HG03039 (cell line): ENCODE measurements around the gene TCAP.

Source experiments
- ATAC-seq: cut with Tn5 transposase; IDR thresholded peaks from one replicate; pipeline ENCODE4 v1.9.1; 2021; ENCODE audit warnings: mild to moderate bottlenecking, moderate library complexity; ENCODE audit not compliant: unreplicated experiment

TCAP gene

DNA sequence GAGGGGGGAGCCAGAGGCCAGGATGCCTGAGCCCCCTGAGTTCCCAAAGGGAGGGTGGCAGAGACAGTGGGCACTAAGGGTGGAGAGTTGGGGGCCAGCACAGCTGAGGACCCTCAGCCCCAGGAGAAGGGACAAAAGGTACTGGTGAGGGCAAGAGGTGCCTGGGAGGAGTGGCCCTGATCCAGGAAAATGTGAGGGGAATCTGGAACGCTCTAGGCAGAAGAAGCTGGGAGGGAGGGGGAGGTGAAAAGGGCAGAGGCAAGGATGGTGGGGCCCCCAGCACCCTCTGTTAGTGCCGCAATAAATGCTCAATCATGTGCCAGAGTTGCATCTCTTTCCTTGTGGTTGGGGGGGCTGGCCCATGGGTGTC, 1.1 kb downstream of the TCAP start:
- ATAC-seq: no peak

DNA sequence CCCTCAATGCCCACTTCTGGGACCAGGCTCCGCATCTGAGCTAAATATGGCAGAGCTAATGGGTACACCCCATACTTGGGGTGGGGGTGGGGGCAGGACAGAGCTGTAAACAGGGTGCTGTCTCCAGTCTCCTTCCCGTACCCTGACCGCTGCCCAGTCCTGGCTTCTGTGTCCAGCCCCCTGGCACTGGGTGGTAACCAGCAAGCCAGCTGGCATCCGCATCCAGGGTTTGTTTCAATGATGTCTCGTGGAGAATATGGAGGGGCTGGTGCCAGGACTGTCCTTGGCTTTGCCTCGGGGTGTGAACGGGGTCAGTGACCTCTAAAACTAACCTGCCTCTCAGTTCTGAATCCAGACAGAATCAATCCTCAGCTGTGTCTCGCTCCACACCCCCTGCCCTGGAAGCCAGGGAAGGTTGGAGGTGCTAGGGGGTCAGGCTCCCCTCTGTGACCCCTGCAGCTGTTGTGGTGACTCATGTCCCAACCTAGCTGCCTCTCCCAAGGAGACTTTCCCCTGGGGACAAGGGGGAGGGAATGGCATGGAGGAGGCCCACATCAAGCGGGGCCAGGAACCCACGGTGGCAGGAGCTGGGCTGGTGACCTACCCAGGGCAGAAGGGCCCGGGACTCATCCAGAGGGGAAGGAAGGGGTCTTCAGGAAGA, 1.6 kb downstream of the TCAP start:
- ATAC-seq: no peak

DNA sequence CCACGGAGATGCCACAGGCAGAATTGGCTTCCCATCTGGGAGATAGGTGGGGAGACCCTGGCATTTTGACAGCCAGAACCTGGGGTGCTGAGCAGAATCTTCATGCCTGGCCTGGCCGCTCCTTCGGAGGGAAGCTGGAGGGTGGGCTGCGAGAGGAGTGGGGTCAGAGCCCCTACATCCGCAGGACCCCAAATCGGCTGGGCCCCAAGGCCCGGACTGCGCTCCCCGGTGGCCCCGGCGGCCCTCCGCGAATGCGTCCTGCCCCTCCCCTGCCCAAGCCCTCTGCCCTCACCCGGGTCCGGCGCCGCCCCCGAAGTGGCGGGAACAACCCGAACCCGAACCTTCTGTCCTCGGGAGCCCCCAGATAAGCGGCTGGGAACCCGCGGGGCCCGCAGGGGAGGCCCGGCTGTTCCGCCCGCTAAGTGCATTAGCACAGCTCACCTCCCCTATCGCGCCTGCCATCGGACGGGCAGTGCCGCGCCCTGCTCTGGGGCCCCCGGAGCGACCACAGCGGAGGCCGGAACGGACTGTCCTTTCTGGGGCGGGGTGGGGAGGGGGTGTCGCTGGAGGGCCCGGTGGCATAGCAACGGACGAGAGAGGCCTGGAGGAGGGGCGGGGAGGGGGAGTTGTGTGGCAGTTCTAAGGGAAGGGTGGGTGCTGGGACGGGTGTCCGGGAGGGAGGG, 2.3 kb downstream of the TCAP start:
- no peak for ATAC-seq

DNA sequence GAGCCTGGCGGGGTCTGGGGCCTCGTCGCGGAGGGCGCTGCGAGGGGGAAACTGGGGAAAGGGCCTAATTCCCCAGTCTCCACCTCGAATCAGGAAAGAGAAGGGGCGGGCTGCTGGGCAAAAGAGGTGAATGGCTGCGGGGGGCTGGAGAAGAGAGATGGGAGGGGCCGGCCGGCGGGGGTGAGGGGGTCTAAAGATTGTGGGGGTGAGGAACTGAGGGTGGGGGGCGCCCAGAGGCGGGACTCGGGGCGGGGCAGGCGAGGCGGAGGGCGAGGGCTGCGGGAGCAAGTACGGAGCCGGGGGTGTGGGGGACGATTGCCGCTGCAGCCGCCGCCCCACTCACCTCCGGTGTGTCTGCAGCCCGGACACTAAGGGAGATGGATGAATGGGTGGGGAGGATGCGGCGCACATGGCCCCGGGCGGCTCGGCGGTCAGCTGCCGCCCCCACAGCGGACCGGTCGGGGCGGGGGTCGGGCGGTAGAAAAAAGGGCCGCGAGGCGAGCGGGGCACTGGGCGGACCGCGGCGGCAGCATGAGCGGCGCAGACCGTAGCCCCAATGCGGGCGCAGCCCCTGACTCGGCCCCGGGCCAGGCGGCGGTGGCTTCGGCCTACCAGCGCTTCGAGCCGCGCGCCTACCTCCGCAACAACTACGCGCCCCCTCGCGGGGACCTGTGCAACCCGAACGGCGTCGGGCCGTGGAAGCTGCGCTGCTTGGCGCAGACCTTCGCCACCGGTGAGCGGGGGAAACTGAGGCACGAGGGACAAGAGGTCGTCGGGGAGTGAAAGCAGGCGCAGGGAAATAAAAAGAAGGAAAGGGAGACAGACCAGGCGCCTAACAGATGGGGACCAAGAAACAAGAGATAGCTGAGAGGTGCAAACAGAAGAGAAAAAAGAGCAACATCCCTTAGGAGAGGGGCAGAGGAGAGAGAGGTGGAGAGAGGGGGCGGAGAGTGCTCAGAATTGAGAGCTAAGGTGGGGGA, 3.1 kb downstream of the TCAP start, which contains the start of gene PNMT:
Gene PNMT (plus strand): TSS at position 509 of the 980 bp plus-strand sequence. CDS start 23 bp downstream, at position 532.
- no peak for ATAC-seq

DNA sequence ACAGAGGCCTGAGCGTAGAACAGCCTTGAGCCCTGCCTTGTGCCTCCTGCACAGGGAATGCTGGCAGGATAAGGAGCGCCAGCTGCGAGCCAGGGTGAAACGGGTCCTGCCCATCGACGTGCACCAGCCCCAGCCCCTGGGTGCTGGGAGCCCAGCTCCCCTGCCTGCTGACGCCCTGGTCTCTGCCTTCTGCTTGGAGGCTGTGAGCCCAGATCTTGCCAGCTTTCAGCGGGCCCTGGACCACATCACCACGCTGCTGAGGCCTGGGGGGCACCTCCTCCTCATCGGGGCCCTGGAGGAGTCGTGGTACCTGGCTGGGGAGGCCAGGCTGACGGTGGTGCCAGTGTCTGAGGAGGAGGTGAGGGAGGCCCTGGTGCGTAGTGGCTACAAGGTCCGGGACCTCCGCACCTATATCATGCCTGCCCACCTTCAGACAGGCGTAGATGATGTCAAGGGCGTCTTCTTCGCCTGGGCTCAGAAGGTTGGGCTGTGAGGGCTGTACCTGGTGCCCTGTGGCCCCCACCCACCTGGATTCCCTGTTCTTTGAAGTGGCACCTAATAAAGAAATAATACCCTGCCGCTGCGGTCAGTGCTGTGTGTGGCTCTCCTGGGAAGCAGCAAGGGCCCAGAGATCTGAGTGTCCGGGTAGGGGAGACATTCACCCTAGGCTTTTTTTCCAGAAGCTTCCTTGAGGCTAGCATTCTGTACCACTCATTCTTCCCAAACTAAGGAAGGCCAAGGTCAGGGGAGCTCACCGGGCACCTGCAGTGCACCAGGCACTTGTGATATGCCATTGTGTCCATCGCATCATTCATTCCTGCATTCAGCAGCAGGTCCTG, 5.0 kb downstream of the TCAP start:
- ATAC-seq: no peak

DNA sequence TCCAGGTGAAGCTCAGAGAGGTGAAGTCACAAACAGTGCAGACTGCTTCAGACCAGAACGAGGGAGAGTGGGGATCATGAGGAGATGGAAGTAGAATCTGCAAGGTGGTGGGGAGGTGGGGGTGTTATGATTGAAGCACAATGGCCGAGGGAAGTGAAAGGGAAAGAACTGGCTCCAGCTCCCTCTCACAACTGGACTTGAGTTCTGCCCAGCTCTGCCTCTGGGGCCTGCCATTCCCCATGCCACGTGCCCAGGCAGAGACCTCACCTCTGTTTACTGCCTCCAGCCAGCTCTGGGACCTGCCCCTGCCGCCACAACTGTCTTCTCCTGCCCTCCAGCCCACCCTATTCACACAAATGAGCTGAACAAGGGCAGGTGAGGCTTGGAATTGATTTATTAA, 5.6 kb downstream of the TCAP start:
- no peak for ATAC-seq

DNA sequence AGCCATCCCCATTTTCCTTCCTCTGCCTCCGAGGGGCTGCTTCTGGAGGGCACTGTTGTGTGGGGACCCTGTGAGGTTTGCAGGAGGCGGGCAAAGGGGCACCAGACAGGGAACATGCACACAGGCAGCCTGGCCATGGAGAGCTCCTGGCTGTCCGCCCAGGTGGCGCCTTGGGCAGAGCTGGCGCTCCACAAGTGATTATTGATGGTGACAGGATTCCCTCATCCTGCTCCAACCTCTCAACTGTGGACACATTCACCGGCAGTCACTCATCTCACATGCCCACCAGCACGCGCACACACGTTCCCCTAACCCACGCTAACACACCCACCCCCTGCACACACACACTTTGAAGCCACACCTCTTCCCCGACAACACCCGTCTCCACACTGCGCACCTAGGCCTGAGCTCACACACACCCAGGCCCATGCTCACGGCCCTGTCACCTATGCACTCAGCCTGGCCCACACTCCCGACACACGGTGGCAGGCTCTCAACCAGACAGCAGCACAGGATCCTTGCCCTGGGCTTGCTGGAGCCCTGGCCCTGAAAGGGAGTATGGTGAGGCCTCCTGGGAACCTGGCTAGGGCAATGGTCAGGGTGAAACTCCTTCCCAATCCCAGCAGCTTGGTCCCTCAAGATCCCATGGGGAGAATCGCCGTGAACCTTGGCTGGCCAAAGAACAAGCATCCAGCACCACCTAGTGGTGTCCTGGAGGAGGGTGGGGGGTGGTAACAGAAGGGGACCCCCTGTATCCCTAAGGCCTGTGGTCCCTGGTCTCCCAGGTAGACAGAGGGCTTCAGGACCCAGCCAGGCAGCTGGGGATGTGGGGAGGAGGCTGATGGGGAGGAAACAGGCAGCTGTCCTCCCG, 6.7 kb downstream of the TCAP start:
- ATAC-seq: no peak

DNA sequence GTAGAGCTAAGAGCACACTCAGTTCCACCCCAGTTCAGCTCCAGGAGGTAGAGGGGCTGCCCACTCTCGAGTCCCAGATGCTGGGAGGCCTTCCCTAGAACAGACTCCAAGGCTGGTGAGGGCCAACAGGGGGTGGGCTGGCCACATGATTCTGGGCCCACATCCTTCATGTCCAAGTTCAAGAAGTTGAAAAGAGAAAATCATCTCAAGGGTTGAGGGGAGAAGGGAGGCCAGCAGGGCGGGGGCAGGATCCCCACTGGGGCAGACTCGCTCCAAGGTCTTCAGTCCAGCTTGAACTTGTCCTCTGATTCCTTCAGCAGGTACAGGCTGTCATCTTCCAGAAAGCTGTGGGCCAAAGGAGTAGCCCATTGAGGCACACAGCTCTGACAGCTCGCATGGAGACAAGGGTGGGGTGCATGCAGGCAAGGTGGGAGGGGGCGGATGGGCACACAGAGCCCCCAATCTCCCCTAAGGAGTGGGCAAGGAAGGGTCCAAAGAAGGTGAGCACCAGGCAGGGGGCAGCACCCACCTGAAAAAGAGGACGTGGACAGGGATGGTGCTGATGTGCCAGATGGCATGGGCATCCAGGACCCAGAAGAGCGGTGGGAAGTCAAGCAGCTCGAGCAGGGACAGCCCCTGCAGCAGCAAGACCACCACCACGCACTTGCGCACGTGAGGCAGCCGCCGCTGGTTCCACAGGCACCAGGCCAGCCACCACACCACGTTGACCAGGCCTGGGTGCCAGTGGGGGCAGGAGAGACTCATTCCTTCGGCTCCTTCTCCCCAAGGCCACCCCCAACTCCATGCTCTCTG, 7.6 kb downstream of the TCAP start:
- no peak for ATAC-seq

DNA sequence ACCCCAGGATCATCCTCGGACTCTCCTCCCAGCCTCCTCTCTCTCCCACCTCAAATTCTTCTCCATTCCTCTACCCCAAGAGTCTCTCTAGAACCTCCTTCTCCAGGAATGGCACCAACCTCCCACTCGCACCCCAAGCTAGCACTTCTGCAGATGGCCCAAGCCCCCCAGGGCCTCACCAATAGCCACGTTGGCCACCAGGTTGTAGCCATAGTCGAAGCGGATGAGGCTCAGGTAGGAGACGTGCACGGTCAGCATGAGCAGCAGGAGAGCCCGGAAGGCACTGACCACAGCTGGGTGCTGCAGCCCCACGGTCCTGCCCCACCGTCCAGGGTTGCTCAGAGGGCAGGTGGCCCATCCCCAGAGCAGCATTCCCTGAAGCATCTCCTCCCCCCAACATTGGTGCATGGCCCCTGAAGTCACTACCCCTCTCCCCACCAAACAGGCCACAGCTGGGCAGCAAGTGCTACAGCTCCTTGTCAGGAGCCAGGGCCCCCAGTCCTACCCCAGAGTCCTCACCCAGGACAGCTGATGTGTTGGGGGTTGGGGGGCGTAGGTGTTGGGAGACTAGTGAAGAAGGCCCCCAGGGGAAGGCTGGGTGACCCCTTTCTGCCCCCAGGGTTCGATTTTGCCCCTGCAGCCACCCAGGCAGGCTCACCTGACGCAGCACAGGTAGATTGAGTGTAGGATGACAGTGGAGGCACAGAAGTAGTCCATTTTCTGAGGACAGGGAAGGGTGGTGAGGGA, 8.4 kb downstream of the TCAP start:
- ATAC-seq: no peak

DNA sequence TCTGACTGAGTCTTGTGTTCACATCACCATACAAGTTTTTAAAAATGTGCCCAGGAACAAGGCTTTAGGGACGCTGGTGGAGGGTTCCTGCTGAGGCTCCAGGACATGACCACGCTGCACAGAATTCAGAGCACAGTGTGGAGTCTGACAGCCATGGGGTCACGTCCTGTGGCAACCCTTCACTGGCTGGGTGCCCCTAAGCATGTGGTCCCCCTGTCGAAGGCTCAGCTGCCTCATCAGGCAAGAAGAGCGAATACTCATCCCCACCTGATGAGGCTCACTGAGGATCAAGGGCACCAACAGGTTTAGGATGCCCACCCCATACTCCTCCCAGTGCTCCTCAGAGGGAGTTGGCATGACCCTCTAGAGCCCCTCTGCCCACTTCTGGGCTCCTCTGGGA, 9.0 kb downstream of the TCAP start:
- no peak for ATAC-seq

DNA sequence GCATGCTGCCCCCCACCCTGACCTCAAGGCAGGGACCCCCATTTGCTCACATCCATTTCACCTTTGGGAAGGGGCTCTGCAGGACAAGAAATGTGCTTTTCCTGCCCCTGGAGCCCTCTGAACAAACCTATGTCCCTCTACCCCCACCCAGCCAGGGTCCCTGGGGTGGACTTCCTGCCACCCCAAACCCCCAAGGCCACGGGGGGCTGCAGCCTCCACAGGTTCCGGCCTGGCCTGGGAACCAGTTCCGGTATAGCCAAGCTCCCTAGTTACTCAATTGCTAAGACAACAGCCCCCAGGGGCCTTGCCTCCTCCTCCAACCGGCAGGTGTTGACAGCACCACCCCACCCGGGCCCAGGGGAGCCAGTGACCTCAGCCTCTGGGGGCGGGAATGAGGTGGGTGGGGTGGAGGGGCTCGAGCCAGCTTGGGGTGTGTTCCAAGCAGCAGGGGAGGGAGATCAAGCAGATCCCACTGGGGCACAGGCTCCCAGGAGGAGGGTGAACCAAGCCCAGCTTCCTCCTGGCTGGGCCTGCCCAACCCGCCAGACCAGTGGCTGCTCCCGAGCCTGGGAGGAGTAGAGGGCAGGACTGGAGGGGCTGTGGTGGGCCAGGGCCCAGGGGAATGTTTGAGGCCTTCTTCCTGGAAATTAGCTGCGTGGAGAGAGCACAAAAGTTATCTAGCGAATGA, 9.7 kb downstream of the TCAP start:
- no peak for ATAC-seq

DNA sequence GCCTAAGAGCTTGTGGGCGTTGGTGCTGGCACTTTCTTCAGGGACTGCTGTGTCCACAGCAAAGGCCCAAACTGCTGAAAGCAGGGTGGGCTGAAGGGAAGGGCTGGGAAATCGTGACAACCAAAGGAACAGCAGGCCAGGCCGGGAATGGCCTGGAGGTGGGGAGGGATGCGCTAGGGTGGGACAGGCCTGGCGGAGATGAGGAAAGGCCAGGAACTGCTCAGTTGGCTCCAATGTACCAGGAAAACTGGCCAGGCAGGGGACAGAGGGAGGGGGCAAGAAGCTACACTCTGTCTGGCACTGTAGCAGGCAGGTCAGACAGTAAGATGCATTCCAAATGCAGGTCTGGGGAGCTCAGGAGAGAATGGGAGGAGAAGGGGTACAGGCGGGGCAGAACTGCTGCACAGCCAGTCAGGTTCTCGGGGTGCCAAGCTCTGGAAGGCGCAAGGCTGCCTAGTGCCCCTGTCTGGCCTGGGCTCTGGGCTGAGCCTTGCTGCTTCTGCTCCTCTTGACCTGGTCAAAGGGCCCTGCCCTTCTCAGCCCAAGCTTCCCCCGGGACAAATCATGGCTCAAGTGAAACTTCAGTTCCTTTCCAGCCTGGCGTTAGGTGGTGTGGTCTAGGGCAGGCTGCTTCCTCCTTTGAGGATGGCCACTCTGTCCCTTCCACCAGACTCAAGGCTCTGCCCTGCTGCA, 10.4 kb downstream of the TCAP start:
- ATAC-seq: no peak

DNA sequence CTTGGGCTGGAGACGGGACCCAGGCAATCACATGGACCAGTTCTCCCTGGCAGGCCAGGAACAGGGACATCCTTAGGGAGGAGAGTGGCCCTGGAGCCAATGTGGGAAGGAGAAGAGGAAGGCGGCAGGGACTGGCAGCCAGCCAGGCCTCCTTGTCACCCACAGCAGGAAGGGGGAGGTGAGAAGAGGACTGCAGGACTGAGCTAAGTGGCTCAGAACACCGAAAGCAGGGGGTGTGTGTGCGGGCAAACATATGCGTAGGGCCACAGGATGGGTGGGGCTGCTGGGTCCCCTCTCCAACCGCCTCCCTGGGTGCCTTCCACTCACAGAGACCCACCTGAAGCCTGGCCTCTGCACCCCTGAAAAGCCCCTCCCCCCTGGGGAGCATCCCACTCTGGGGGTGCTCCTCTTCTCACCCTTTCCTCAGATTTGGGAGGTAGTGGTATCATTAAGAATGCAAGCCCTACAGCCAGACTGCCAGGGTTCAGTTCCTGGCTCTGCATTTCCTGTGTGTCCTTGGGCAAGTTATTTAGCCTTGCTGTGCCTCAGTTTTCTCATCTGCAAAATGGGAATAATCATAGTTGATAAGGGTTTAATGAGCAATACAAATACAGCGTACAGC, 11.2 kb downstream of the TCAP start:
- ATAC-seq: no peak

DNA sequence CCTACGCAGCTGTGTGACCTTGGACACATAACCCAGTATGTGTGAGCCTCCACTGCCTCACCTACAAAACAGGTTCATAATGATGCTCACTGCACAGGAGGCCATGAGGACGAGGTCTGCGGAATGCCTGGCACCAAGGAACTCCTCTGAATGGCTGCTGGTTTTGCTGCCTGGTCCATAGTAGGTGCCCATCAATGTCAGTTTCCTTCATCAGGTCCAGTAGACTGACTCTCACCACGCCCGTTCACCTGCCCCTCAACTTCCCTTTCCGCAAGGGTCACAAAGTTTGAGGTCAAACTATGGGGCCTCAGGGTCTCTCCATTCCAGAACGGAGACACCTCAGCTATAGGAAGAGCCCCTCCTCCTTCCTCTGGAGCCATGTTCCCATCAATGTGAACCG, 11.9 kb downstream of the TCAP start:
- no peak for ATAC-seq

DNA sequence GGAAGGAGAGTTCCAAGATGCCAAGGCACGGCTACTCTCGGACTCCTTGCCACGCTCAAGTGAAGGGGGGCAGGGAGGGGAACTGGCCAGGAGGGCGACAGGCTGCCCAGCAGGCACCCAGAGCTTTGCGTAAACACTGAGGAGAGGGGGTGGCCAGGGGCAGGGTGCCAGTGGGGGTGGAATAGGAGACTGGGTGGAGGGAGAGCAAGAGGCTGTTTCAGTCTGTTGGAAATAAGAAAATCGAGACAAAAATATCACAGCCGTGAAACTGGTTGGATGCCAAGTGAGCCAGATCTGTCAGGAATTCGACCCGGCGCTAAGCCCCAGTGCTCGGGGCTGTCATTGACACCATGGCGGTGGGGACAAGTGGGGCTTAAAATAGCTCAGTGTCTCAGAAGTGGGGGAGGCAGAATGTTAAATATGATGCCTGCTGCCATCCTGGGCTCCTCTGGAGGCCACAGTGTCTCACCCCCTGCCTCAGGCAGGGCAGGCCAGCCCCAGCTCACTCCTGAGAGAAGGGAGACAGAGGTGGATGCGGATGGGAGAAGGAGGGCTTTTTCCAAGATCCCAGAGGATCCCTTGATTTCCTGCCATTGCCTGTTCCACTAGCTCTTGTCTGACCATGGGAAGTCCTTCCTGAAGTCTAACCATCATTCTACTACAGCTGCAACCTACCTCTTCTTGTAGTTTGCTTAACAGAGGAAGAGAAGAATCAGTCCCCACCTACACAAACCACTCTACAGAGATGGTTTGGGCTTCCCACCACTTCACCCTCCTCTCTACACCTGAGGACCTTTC, 12.6 kb downstream of the TCAP start:
- ATAC-seq: no peak
